CD4-positive, alpha-beta memory T cell (primary cell): ENCODE measurements around the gene VSIR. TPM values are rescaled to one million over a fixed set of nuclear protein-coding genes. Genes with fewer than 3 reads are reported as not detected.

Experiments used
- CTCF ChIA-PET: fragments of 350-600 bp; sonication (Branson Sonifier 250); formaldehyde crosslinking; loops from one replicate; lab custom pipeline; 2021; ENCODE audit warnings: inconsistent platforms; ENCODE audit not compliant: partially characterized antibody; lab: Charles Lee
- POLR2A ChIA-PET: fragments of 350-600 bp; sonication (Branson Sonifier 250); formaldehyde crosslinking; loops from one replicate; lab custom pipeline; 2021; ENCODE audit not compliant: partially characterized antibody; lab: Charles Lee
- DNase-seq, 5 donors: peaks; one replicate each; pipeline versions ENCODE4 v3.0.0 to v3.0.0-alpha.2; 2020 to 2022; ENCODE audit warnings: mixed read lengths in 1 of 5
- H3K27ac ChIP-seq: one replicate; pipeline ENCODE4 v1.7.0; 2013; ENCODE audit warnings: low read depth, low read length
- H3K27me3 ChIP-seq: 2 replicates; pipeline ENCODE4 v1.7.0; 2013; ENCODE audit warnings: mild to moderate bottlenecking, low read length, moderate library complexity; ENCODE audit not compliant: insufficient read depth
- H3K36me3 ChIP-seq: 2 replicates; pipeline ENCODE4 v1.7.0; 2013; ENCODE audit warnings: mild to moderate bottlenecking, low read length, moderate library complexity; ENCODE audit not compliant: insufficient read depth
- H3K4me1 ChIP-seq: 2 replicates; pipeline ENCODE4 v1.7.0; 2013; ENCODE audit warnings: mild to moderate bottlenecking, low read length, moderate library complexity; ENCODE audit not compliant: insufficient read depth
- H3K4me3 ChIP-seq, 2 donors: one replicate each; pipeline ENCODE4 v1.7.0; 2013; ENCODE audit warnings: low read length in 2 of 2, mild to moderate bottlenecking in 1 of 2
- H3K9me3 ChIP-seq, 2 donors: one replicate each; pipeline ENCODE4 v1.7.0; 2013; ENCODE audit warnings: low read length in 2 of 2, control low read depth in 1 of 2; ENCODE audit not compliant: control insufficient read depth in 1 of 2
- H3K27ac Mint-ChIP-seq, 7 donors: one replicate each; pipeline ENCODE4 v1.8.0; 2020 to 2021; ENCODE audit warnings: mixed read lengths in 7 of 7, mild to moderate bottlenecking in 6 of 7, inconsistent platforms in 3 of 7, moderate library complexity in 3 of 7
- H3K27me3 Mint-ChIP-seq, 2 donors: one replicate each; pipeline ENCODE4 v1.8.0; 2020 to 2021; ENCODE audit warnings: mixed read lengths in 2 of 2
- H3K36me3 Mint-ChIP-seq, 2 donors: one replicate each; pipeline ENCODE4 v1.8.0; 2020 to 2021; ENCODE audit warnings: mixed read lengths in 2 of 2, inconsistent platforms in 1 of 2, mild to moderate bottlenecking in 1 of 2
- H3K4me1 Mint-ChIP-seq, 4 donors: one replicate each; pipeline ENCODE4 v1.8.0; 2020 to 2021; ENCODE audit warnings: mixed read lengths in 4 of 4, mild to moderate bottlenecking in 1 of 4
- H3K4me3 Mint-ChIP-seq, 8 donors: one replicate each; pipeline ENCODE4 v1.8.0; 2020 to 2021; ENCODE audit warnings: mixed read lengths in 8 of 8, mild to moderate bottlenecking in 7 of 8, moderate library complexity in 6 of 8, inconsistent platforms in 3 of 8
- H3K9me3 Mint-ChIP-seq, 8 donors: one replicate each; pipeline ENCODE4 v1.8.0; 2020 to 2021; ENCODE audit warnings: mixed read lengths in 8 of 8, mild to moderate bottlenecking in 5 of 8, inconsistent platforms in 3 of 8, moderate library complexity in 1 of 8
- intact Hi-C: fragments of 100-400 bp; cut with micrococcal nuclease; formaldehyde crosslinking; loops from one replicate; pipeline ENCODE4 v1.15.1; 2023
- polyA plus RNA-seq, 2 donors: library from polyadenylated mRNA; unstranded; fragments of 300-500 nt; fragmentation: Illumina TruSeq; gene quantifications; one replicate each; pipeline ENCODE4 v1.2.3, GENCODE V29; 2021
- total RNA-seq, 2 experiments: library from RNA; stranded (reverse); gene quantifications; one replicate each; pipeline ENCODE4 v1.2.3, GENCODE V29; 2021

VSIR gene
- total and polyA plus RNA-seq, 4 experiments from 2014 or later = 97.8 to 372 (median 224) TPM

GRCh38 chr10:71790749-71791440 is 17.6 kb upstream of the VSIR start:
- H3K27me3 Mint-ChIP-seq = no peaks in the 10 kb centered on the region
- H3K27ac ChIP-seq = no peak overlapping the region
- H3K4me1 ChIP-seq = no peaks in the 10 kb centered on the region
- H3K9me3 Mint-ChIP-seq = peaks cover 0 to 2% (median 0%) of the 10 kb centered on the region in 8 donors
- H3K4me1 Mint-ChIP-seq = peaks cover 0 to 1% (median 0%) of the 10 kb centered on the region in 4 donors
- no peaks in the 10 kb centered on the region for H3K27me3 ChIP-seq
- intact Hi-C loops = no loop called here
- peaks cover 0 to 8% of the 10 kb centered on the region in 2 donors for H3K36me3 Mint-ChIP-seq
- POLR2A ChIA-PET = no interaction called here
- H3K9me3 ChIP-seq = no peaks in the 10 kb centered on the region
- no peak overlapping the region for H3K27ac Mint-ChIP-seq
- no peaks in the 10 kb centered on the region for H3K36me3 ChIP-seq
- no peak overlapping the region for H3K4me3 ChIP-seq
- DNase-seq = no peak
- no peak overlapping the region for H3K4me3 Mint-ChIP-seq
- CTCF ChIA-PET = interaction anchor here (1.5 kb wide), 1 partner anchor 18 kb away, joined by 5 read pairs; the partner anchor contains the start of gene VSIR

GRCh38 chr10:71789871-71790270 is 16.6 kb upstream of the VSIR start:
- CTCF ChIA-PET = no interaction called here
- intact Hi-C loops = no loop called here
- Histone ChIP-seq H3K4me1 (no peaks in the 10 kb centered on the region), H3K4me3 (no peak overlapping the region), H3K27me3 (no peaks in the 10 kb centered on the region), H3K36me3 (no peaks in the 10 kb centered on the region), H3K9me3 (no peaks in the 10 kb centered on the region), H3K27ac (no peak overlapping the region)
- POLR2A ChIA-PET = no interaction called here
- H3K4me1 Mint-ChIP-seq = peaks cover 0 to 1% (median 0%) of the 10 kb centered on the region in 4 donors
- DNase-seq = no peak
- H3K27me3 Mint-ChIP-seq = no peaks in the 10 kb centered on the region
- peaks cover 0 to 3% of the 10 kb centered on the region in 2 donors for H3K36me3 Mint-ChIP-seq
- H3K4me3 Mint-ChIP-seq = no peak overlapping the region
- H3K27ac Mint-ChIP-seq = no peak overlapping the region
- H3K9me3 Mint-ChIP-seq = peaks cover 0 to 2% (median 0%) of the 10 kb centered on the region in 8 donors

GRCh38 chr10:71788954-71789353 is 15.6 kb upstream of the VSIR start:
- intact Hi-C loops = no loop called here
- Mint-ChIP-seq H3K36me3 (no peaks in the 10 kb centered on the region), H3K4me3 (no peak overlapping the region), H3K27me3 (peaks cover 0 to 2% of the 10 kb centered on the region in 2 donors), H3K9me3 (peaks cover 0 to 2% (median 0%) of the 10 kb centered on the region in 8 donors), H3K27ac (no peak overlapping the region), H3K4me1 (peaks cover 0 to 1% (median 0%) of the 10 kb centered on the region in 4 donors)
- no peak overlapping the region for H3K4me3 ChIP-seq
- DNase-seq = no peak
- H3K36me3 ChIP-seq = no peaks in the 10 kb centered on the region
- H3K27ac ChIP-seq = no peak overlapping the region
- POLR2A ChIA-PET = no interaction called here
- H3K4me1 ChIP-seq = no peaks in the 10 kb centered on the region
- CTCF ChIA-PET = no interaction called here
- H3K9me3 ChIP-seq = no peaks in the 10 kb centered on the region
- no peaks in the 10 kb centered on the region for H3K27me3 ChIP-seq

GRCh38 chr10:71784679-71785272 is 11.5 kb upstream of the VSIR start:
- no peak for DNase-seq
- Mint-ChIP-seq H3K4me3 (no peak overlapping the region), H3K9me3 (peaks cover 0 to 2% (median 0%) of the 10 kb centered on the region in 8 donors), H3K36me3 (no peaks in the 10 kb centered on the region), H3K27ac (peak overlapping the region in 2 of 7 donors; percentile 30 to 41), H3K27me3 (peaks cover 0 to 2% of the 10 kb centered on the region in 2 donors), H3K4me1 (peaks cover 0 to 4% (median 0%) of the 10 kb centered on the region in 4 donors)
- Histone ChIP-seq H3K27me3 (no peaks in the 10 kb centered on the region), H3K9me3 (no peaks in the 10 kb centered on the region), H3K27ac (no peak overlapping the region), H3K36me3 (no peaks in the 10 kb centered on the region), H3K4me3 (no peak overlapping the region), H3K4me1 (no peaks in the 10 kb centered on the region)
- intact Hi-C loops = no loop called here
- POLR2A ChIA-PET = no interaction called here
- CTCF ChIA-PET = no interaction called here

GRCh38 chr10:71783917-71784678 is 10.8 kb upstream of the VSIR start:
- intact Hi-C loops = no loop called here
- Histone ChIP-seq H3K4me3 (no peak overlapping the region), H3K4me1 (no peaks in the 10 kb centered on the region), H3K27ac (no peak overlapping the region), H3K27me3 (no peaks in the 10 kb centered on the region), H3K36me3 (no peaks in the 10 kb centered on the region), H3K9me3 (no peaks in the 10 kb centered on the region)
- H3K36me3 Mint-ChIP-seq = no peaks in the 10 kb centered on the region
- peak overlapping the region in 2 of 7 donors; percentile 30 to 41 for H3K27ac Mint-ChIP-seq
- DNase-seq = no peak
- CTCF ChIA-PET = no interaction called here
- H3K27me3 Mint-ChIP-seq = peaks cover 0 to 2% of the 10 kb centered on the region in 2 donors
- H3K4me3 Mint-ChIP-seq = no peak overlapping the region
- peaks cover 0 to 4% (median 0%) of the 10 kb centered on the region in 4 donors for H3K4me1 Mint-ChIP-seq
- POLR2A ChIA-PET = no interaction called here
- peaks cover 0 to 2% (median 0%) of the 10 kb centered on the region in 8 donors for H3K9me3 Mint-ChIP-seq

- Histone ChIP-seq H3K27ac (no peak overlapping the region), H3K9me3 (no peaks in the 10 kb centered on the region), H3K27me3 (no peaks in the 10 kb centered on the region), H3K4me1 (no peaks in the 10 kb centered on the region), H3K36me3 (no peaks in the 10 kb centered on the region), H3K4me3 (no peak overlapping the region)
- H3K27ac Mint-ChIP-seq = no peak overlapping the region
- no peaks in the 10 kb centered on the region for H3K36me3 Mint-ChIP-seq
- intact Hi-C loops = no loop called here
- ChIA-PET POLR2A (interaction anchor here (0.9 kb wide), 1 partner anchor 9 kb away, joined by 3 read pairs; no protein-coding TSS in a partner anchor), CTCF (interaction anchor here (1.1 kb wide), 1 partner anchor 87 kb away, joined by 10 read pairs; no protein-coding TSS in a partner anchor)
- peaks cover 0 to 2% of the 10 kb centered on the region in 2 donors for H3K27me3 Mint-ChIP-seq
- peaks cover 0 to 4% (median 0%) of the 10 kb centered on the region in 4 donors for H3K4me1 Mint-ChIP-seq
- peaks cover 0 to 2% (median 0%) of the 10 kb centered on the region in 8 donors for H3K9me3 Mint-ChIP-seq
- peak overlapping the region in 1 of 8 donors; percentile 53 for H3K4me3 Mint-ChIP-seq
- no peak for DNase-seq
Measured at GRCh38 chr10:71782917-71783490, 9.7 kb upstream of the VSIR start.
